HCT116 (cell line): ENCODE measurements around the gene CCDC28B. TPM values are rescaled to one million over a fixed set of nuclear protein-coding genes. Genes with fewer than 3 reads are reported as not detected.
A peak's percentile ranks its signal among the peaks of the same experiment; 100 is the strongest.

Experiments
- ATAC-seq: fragments of 200-7000 bp; cut with Tn5 transposase; 2 replicates; pipeline ENCODE4 v1.9.1; 2020; ENCODE audit warnings: mild to moderate bottlenecking, moderate library complexity
- BruUV-seq: library from RNA; stranded (reverse); fragments of 400-500 nt; replicated peaks from 2 replicates; lab custom pipeline; 2021; lab: Mats Ljungman, UMichigan
- CTCF ChIA-PET: fragments of 300-600 bp; sonication (Branson Sonifier 250); formaldehyde crosslinking; loops from one replicate; lab custom pipeline; 2021; ENCODE audit warnings: antibody characterized with exemption; lab: Charles Lee
- POLR2A ChIA-PET: fragments of 300-600, 350-600 bp; sonication (Branson Sonifier 250); formaldehyde crosslinking; loops from one replicate; lab custom pipeline; 2021; ENCODE audit warnings: antibody characterized with exemption; lab: Charles Lee
- RAD21 ChIA-PET, 2 experiments: fragments of 300-600 bp; sonication (Branson Sonifier 250); formaldehyde crosslinking; loops; one replicate each; lab custom pipeline; 2023; ENCODE audit warnings: low total read pairs in 2 of 2; ENCODE audit not compliant: uncharacterized antibody in 2 of 2, unreplicated experiment in 2 of 2, low non-redundant PET in 1 of 2; lab: Charles Lee
- DNase-seq: peaks from one replicate; pipeline ENCODE4 v3.0.0-alpha.2; 2010; ENCODE audit warnings: low read depth, low spot score
- H2AFZ ChIP-seq: fragments of 200-600 bp; shearing (Covaris generic), sonication (generic); 2 replicates; pipeline ENCODE4 v1.6.1; 2017; ENCODE audit warnings: low read depth, mixed run types, mixed read lengths, antibody characterized with exemption, low read length; ENCODE audit not compliant: poor library complexity, severe bottlenecking
- H3K27ac ChIP-seq: 2 replicates; pipeline ENCODE4 v1.5.1; 2012; ENCODE audit warnings: low read depth, low read length
- H3K27me3 ChIP-seq: fragments of 200-600 bp; sonication (generic); 2 replicates; pipeline ENCODE4 v1.6.1; 2016; ENCODE audit warnings: mixed run types, low read length, mixed read lengths; ENCODE audit not compliant: insufficient read depth
- H3K36me3 ChIP-seq, 2 experiments: fragments of 200-500 bp in 1 of 2; fragments of 200-600 bp in 1 of 2; sonication (Bioruptor generic) in 1 of 2; sonication (generic) in 1 of 2; 2 replicates each; pipeline versions ENCODE4 v1.5.1 to v1.6.1; 2014 to 2016; ENCODE audit warnings: low read length in 2 of 2, inconsistent platforms in 1 of 2, mixed read lengths in 1 of 2, mixed run types in 1 of 2; ENCODE audit not compliant: insufficient read depth in 2 of 2, control insufficient read depth in 1 of 2
- H3K4me1 ChIP-seq, 2 experiments: fragments of 200-600 bp in 1 of 2; sonication (generic) in 1 of 2; 2 replicates each; pipeline versions ENCODE4 v1.5.1 to v1.6.1; 2012 to 2017; ENCODE audit warnings: low read length in 2 of 2, inconsistent platforms in 1 of 2, mild to moderate bottlenecking in 1 of 2, mixed read lengths in 1 of 2, mixed run types in 1 of 2, moderate library complexity in 1 of 2; ENCODE audit not compliant: insufficient read depth in 2 of 2, control insufficient read depth in 1 of 2
- H3K4me2 ChIP-seq: fragments of 200-600 bp; sonication (generic); 2 replicates; pipeline ENCODE4 v1.6.1; 2017; ENCODE audit warnings: mixed run types, low read length, mixed read lengths
- H3K4me3 ChIP-seq, 2 experiments: fragments of 200-600 bp in 1 of 2; sonication (generic) in 1 of 2; replicated peaks in 1 of 2; 2 replicates each; pipeline ENCODE4 v1.5.1; 2011 to 2016; ENCODE audit warnings: low read length in 2 of 2, control low read depth in 1 of 2, low read depth in 1 of 2, mild to moderate bottlenecking in 1 of 2, mixed read lengths in 1 of 2, mixed run types in 1 of 2
- H3K79me2 ChIP-seq: fragments of 200-600 bp; sonication (generic); 2 replicates; pipeline ENCODE4 v1.6.1; 2017; ENCODE audit warnings: mild to moderate bottlenecking, mixed run types, low read length, moderate library complexity, mixed read lengths; ENCODE audit not compliant: insufficient read depth
- H3K9ac ChIP-seq: fragments of 200-600 bp; sonication (generic); 2 replicates; pipeline ENCODE4 v1.6.1; 2016; ENCODE audit warnings: low read length, mixed read lengths
- H3K9me2 ChIP-seq: fragments of 200-600 bp; sonication (generic), shearing (Covaris generic); 2 replicates; pipeline ENCODE4 v1.6.1; 2017; ENCODE audit warnings: mixed run types, mild to moderate bottlenecking, moderate library complexity; ENCODE audit not compliant: insufficient read depth
- H3K9me3 ChIP-seq, 2 experiments: fragments of 200-500 bp in 1 of 2; fragments of 200-600 bp in 1 of 2; sonication (Bioruptor generic) in 1 of 2; sonication (generic) in 1 of 2; 2 replicates each; pipeline ENCODE4 v1.6.1; 2014 to 2017; ENCODE audit warnings: low read length in 2 of 2, mixed read lengths in 2 of 2, inconsistent platforms in 1 of 2, low read depth in 1 of 2, mild to moderate bottlenecking in 1 of 2, mixed run types in 1 of 2, moderate library complexity in 1 of 2; ENCODE audit not compliant: control insufficient read depth in 1 of 2, insufficient read depth in 1 of 2
- H4K20me1 ChIP-seq: fragments of 200-600 bp; sonication (generic), shearing (Covaris generic); 2 replicates; pipeline ENCODE4 v1.6.1; 2017; ENCODE audit warnings: mixed run types, mild to moderate bottlenecking, moderate library complexity; ENCODE audit not compliant: insufficient read depth
- CEBPB ChIP-seq: IDR thresholded peaks from 2 replicates; pipeline ENCODE4 v1.6.1; 2012; ENCODE audit warnings: low read depth
- EGR1 ChIP-seq: IDR thresholded peaks from 2 replicates; pipeline ENCODE4 v1.6.1; 2012; ENCODE audit warnings: low read depth
- EZH2 ChIP-seq: fragments of 200-600 bp; sonication (generic); IDR thresholded peaks from 2 replicates; pipeline ENCODE4 v1.6.1; 2017; ENCODE audit warnings: antibody characterized with exemption, mixed run types
- EZH2phosphoT487 ChIP-seq: fragments of 200-600 bp; IDR thresholded peaks from 2 replicates; pipeline ENCODE4 v1.6.1; 2018; ENCODE audit warnings: antibody characterized with exemption, borderline replicate concordance
- FOSL1 ChIP-seq: IDR thresholded peaks from 2 replicates; pipeline ENCODE4 v1.6.1; 2012; ENCODE audit warnings: low read depth
- RAD21 ChIP-seq: IDR thresholded peaks from 2 replicates; pipeline ENCODE4 v1.6.1; 2012; ENCODE audit warnings: low read depth, mild to moderate bottlenecking
- SP1 ChIP-seq: IDR thresholded peaks from 2 replicates; pipeline ENCODE4 v1.6.1; 2012; ENCODE audit warnings: low read depth
- SRF ChIP-seq: IDR thresholded peaks from 2 replicates; pipeline ENCODE4 v1.6.1; 2012; ENCODE audit warnings: low read depth
- TCF7L2 ChIP-seq: IDR thresholded peaks from 2 replicates; pipeline ENCODE4 v1.7.0; 2011; ENCODE audit warnings: borderline replicate concordance, inconsistent platforms; ENCODE audit not compliant: insufficient read depth, insufficient read length; ENCODE audit errors: extremely low read depth
- YY1 ChIP-seq: IDR thresholded peaks from 2 replicates; pipeline ENCODE4 v1.6.1; 2011; ENCODE audit warnings: low read length, low read depth, moderate library complexity, mild to moderate bottlenecking; ENCODE audit not compliant: insufficient replicate concordance; ENCODE audit errors: extremely low read depth
- intact Hi-C: fragments of 100-400 bp; cut with micrococcal nuclease; formaldehyde crosslinking; loops from 2 replicates; pipeline ENCODE4 v1.10.0; 2022
- total RNA-seq: library from RNA; stranded (reverse); gene quantifications from one replicate; pipeline ENCODE4 v1.2.1, GENCODE V29; 2021; ENCODE audit not compliant: unreplicated experiment
- TF ChIP-seq, protein P1 (sequence below): IDR thresholded peaks from 2 replicates; pipeline ENCODE4 v1.6.1; 2012; ENCODE audit warnings: low read depth
- TF ChIP-seq, protein P2 (sequence below), 3 experiments: fragments of 200-600 bp in 1 of 3; sonication (generic) in 1 of 3; IDR thresholded peaks in 2 of 3; conservative IDR thresholded peaks in 1 of 3; 2 replicates each; pipeline ENCODE4 v1.5.1; 2012 to 2017; ENCODE audit warnings: low read depth in 2 of 3, low read length in 2 of 3, antibody characterized with exemption in 1 of 3, borderline replicate concordance in 1 of 3, control low read depth in 1 of 3, mild to moderate bottlenecking in 1 of 3, mixed read lengths in 1 of 3, mixed run types in 1 of 3, moderate library complexity in 1 of 3; ENCODE audit not compliant: insufficient read depth in 1 of 3

The CCDC28B gene
- total RNA-seq, 1 experiment from 2014 or later = 5.9 TPM

DNA sequence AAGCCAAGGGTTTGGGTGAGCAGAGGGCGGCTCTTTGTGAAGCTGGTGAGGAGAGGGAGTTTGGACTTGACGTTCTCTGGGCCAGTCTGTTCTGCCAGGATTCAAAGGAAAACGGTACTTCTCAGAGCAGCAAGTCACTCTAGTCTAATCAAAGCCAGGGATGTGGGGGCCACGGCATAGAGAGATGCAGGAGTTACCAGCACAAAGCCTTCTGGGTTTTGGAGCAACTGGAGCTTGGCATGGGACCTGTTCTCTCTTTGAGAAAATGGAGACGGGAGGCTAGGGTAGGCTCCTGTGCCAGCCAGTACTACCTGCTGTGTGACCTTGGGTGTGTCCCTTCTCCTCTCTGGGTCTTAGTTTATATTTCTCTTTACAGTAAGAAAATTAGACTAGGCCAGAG lies 18.8 kb upstream of the CCDC28B start:
- Histone ChIP-seq H3K36me3 (peaks cover 31 to 45% of the 10 kb centered on the region in 2 experiments), H3K27me3 (no peaks in the 10 kb centered on the region), H3K9me3 (no peaks in the 10 kb centered on the region), H2AFZ (no peak overlapping the region), H3K79me2 (peaks cover 61% of the 10 kb centered on the region), H3K27ac (peak overlapping the region; percentile 69), H3K4me3 (no peak overlapping the region), H3K4me2 (peak overlapping the region; percentile 95), H3K4me1 (peaks cover 15 to 32% of the 10 kb centered on the region in 2 experiments), H4K20me1 (peaks cover 14% of the 10 kb centered on the region; the same call in 1 of the 2 replicates), H3K9ac (peak overlapping the region; percentile 15; the same call in 1 of the 2 replicates), H3K9me2 (no peaks in the 10 kb centered on the region)
- intact Hi-C loops = no loop called here
- no peak for DNase-seq
- CTCF ChIA-PET = no interaction called here
- ATAC-seq = no peak
- no TSS peak for BruUV-seq
- POLR2A ChIA-PET = no interaction called here
- TF ChIP-seq TCF7L2 (no peak), CEBPB (no peak), YY1 (no peak)
- RAD21 ChIA-PET = no interaction called here

DNA sequence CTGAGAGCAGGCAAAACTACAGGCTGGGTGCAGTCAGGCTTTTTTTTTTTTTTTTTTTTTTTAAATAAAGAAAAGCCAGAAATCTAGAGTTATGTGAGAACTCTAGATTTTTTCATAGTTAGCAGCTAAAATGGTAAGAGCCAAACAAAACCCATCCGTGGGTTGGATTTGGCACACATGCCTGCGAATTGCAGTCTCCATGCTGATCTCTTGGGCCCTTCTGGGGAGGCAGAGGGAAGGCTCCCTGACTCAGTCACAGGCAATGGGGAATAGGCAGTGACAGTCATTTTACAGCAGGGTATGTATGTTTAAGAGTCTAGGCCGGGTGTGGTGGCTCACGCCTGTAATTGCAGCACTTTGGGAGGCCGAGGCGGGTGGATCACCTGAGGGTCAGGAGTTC lies 18.3 kb upstream of the CCDC28B start:
- H3K4me3 ChIP-seq = no peak overlapping the region
- H3K36me3 ChIP-seq = peaks cover 32 to 50% of the 10 kb centered on the region in 2 experiments
- H3K9ac ChIP-seq = no peak overlapping the region
- ChIA-PET CTCF (no interaction called here), RAD21 (no interaction called here), POLR2A (no interaction called here)
- H3K27me3 ChIP-seq = no peaks in the 10 kb centered on the region
- peaks cover 15 to 32% of the 10 kb centered on the region in 2 experiments for H3K4me1 ChIP-seq
- H3K9me3 ChIP-seq = no peaks in the 10 kb centered on the region
- H2AFZ ChIP-seq = no peak overlapping the region
- BruUV-seq = no TSS peak
- H3K4me2 ChIP-seq = no peak overlapping the region
- ATAC-seq (no peak), DNase-seq (no peak)
- peaks cover 15% of the 10 kb centered on the region; the same call in 1 of the 2 replicates for H4K20me1 ChIP-seq
- intact Hi-C loops = no loop called here
- no peaks in the 10 kb centered on the region for H3K9me2 ChIP-seq
- no peak overlapping the region for H3K27ac ChIP-seq
- no peak for TF ChIP-seq EZH2phosphoT487
- no peak for TF ChIP-seq EZH2
- no peak for TF ChIP-seq SRF
- TF ChIP-seq, protein P1, sequence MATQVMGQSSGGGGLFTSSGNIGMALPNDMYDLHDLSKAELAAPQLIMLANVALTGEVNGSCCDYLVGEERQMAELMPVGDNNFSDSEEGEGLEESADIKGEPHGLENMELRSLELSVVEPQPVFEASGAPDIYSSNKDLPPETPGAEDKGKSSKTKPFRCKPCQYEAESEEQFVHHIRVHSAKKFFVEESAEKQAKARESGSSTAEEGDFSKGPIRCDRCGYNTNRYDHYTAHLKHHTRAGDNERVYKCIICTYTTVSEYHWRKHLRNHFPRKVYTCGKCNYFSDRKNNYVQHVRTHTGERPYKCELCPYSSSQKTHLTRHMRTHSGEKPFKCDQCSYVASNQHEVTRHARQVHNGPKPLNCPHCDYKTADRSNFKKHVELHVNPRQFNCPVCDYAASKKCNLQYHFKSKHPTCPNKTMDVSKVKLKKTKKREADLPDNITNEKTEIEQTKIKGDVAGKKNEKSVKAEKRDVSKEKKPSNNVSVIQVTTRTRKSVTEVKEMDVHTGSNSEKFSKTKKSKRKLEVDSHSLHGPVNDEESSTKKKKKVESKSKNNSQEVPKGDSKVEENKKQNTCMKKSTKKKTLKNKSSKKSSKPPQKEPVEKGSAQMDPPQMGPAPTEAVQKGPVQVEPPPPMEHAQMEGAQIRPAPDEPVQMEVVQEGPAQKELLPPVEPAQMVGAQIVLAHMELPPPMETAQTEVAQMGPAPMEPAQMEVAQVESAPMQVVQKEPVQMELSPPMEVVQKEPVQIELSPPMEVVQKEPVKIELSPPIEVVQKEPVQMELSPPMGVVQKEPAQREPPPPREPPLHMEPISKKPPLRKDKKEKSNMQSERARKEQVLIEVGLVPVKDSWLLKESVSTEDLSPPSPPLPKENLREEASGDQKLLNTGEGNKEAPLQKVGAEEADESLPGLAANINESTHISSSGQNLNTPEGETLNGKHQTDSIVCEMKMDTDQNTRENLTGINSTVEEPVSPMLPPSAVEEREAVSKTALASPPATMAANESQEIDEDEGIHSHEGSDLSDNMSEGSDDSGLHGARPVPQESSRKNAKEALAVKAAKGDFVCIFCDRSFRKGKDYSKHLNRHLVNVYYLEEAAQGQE = no peak
- TF ChIP-seq, protein P2, sequence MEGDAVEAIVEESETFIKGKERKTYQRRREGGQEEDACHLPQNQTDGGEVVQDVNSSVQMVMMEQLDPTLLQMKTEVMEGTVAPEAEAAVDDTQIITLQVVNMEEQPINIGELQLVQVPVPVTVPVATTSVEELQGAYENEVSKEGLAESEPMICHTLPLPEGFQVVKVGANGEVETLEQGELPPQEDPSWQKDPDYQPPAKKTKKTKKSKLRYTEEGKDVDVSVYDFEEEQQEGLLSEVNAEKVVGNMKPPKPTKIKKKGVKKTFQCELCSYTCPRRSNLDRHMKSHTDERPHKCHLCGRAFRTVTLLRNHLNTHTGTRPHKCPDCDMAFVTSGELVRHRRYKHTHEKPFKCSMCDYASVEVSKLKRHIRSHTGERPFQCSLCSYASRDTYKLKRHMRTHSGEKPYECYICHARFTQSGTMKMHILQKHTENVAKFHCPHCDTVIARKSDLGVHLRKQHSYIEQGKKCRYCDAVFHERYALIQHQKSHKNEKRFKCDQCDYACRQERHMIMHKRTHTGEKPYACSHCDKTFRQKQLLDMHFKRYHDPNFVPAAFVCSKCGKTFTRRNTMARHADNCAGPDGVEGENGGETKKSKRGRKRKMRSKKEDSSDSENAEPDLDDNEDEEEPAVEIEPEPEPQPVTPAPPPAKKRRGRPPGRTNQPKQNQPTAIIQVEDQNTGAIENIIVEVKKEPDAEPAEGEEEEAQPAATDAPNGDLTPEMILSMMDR (IDR thresholded peaks at IDR 0.05 in 2 of 3, conservative IDR thresholded peaks at IDR 0.05 in 1 of 3; ENCODE audit: borderline replicate concordance in 1 of 3, insufficient read depth in 1 of 3, low read depth in 2 of 3, low read length in 2 of 3) = no peak
- TF ChIP-seq EGR1 = no peak
- TF ChIP-seq FOSL1 = no peak
- no peak for TF ChIP-seq RAD21
- no peak for TF ChIP-seq SP1
- H3K79me2 ChIP-seq = peaks cover 65% of the 10 kb centered on the region
